Measurements from ENCODE around the gene SLC17A9.

Gene SLC17A9

DNA sequence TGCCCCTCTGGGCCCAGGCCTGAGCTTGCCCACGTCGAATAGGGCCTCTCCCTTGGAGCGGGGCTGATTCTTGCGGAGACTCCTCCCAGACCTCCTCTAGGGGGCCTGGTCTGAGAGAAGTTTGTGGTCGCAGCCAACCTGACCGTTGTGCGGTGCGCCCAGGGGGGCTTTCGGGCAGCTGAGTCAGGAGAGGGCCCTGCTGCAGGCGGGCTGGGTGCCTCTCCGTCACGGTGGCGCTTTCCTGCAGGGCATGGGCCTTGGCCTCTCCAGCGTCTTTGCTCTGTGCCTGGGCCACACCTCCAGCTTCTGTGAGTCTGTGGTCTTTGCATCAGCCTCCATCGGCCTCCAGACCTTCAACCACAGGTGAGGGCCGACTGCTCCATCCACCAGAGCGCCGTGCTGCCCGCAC, 12.9 kb downstream of the SLC17A9 start:
- Histone ChIP-seq H2BK15ac (ENCODE audit: low read depth, poor library complexity, severe bottlenecking) (no peak overlapping the region), H3K23ac (ENCODE audit: low read length in 2 of 2) (no peak overlapping the region), H4K8ac (ENCODE audit: low read length) (no peak overlapping the region), H2BK12ac (ENCODE audit: low read length in 2 of 2) (no peak overlapping the region), H3K27me3 (ENCODE audit: control insufficient read depth in 1 of 2, insufficient read depth in 1 of 2, low read length in 2 of 2) (peaks cover 27 to 40% of the 10 kb centered on the region in 2 experiments), H3K14ac (ENCODE audit: low read length in 2 of 2) (no peak overlapping the region), H3K4me3 (ENCODE audit: insufficient read depth in 1 of 2, low read depth in 1 of 2, low read length in 2 of 2) (no peak overlapping the region), H3K9ac (ENCODE audit: low read length) (no peak overlapping the region), H3K4ac (ENCODE audit: low read depth in 1 of 2, low read length in 2 of 2) (no peak overlapping the region), H3K79me1 (replicated peaks; ENCODE audit: low read length, poor library complexity, severe bottlenecking) (no peaks in the 10 kb centered on the region), H3K9me3 (ENCODE audit: control insufficient read depth, low read length) (no peaks in the 10 kb centered on the region), H2BK5ac (ENCODE audit: low read depth, low read length, poor library complexity, severe bottlenecking) (no peak overlapping the region), H3K4me1 (ENCODE audit: control insufficient read depth, insufficient read depth, low read depth, low read length) (no peaks in the 10 kb centered on the region), H3K27ac (ENCODE audit: low read length, poor library complexity, severe bottlenecking) (no peak overlapping the region), H2BK120ac (ENCODE audit: low read depth, low read length) (no peak overlapping the region), H2AFZ (ENCODE audit: low read depth, low read length) (no peak overlapping the region), H4K91ac (ENCODE audit: low read length) (no peak overlapping the region), H3K18ac (ENCODE audit: low read depth in 1 of 2, low read length in 2 of 2) (no peak overlapping the region), H3K36me3 (ENCODE audit: control insufficient read depth in 1 of 2, insufficient read depth in 2 of 2, low read depth in 1 of 2, low read length in 2 of 2) (peaks cover 0 to 16% of the 10 kb centered on the region in 2 experiments), H3K4me2 (ENCODE audit: low read length, poor library complexity, severe bottlenecking) (no peak overlapping the region), H2AK5ac (ENCODE audit: low read length, severe bottlenecking) (no peak overlapping the region)
- no peak for DNase-seq
- WGBS, result 90% methylated on average over 19 of the region's 19 CpGs

DNA sequence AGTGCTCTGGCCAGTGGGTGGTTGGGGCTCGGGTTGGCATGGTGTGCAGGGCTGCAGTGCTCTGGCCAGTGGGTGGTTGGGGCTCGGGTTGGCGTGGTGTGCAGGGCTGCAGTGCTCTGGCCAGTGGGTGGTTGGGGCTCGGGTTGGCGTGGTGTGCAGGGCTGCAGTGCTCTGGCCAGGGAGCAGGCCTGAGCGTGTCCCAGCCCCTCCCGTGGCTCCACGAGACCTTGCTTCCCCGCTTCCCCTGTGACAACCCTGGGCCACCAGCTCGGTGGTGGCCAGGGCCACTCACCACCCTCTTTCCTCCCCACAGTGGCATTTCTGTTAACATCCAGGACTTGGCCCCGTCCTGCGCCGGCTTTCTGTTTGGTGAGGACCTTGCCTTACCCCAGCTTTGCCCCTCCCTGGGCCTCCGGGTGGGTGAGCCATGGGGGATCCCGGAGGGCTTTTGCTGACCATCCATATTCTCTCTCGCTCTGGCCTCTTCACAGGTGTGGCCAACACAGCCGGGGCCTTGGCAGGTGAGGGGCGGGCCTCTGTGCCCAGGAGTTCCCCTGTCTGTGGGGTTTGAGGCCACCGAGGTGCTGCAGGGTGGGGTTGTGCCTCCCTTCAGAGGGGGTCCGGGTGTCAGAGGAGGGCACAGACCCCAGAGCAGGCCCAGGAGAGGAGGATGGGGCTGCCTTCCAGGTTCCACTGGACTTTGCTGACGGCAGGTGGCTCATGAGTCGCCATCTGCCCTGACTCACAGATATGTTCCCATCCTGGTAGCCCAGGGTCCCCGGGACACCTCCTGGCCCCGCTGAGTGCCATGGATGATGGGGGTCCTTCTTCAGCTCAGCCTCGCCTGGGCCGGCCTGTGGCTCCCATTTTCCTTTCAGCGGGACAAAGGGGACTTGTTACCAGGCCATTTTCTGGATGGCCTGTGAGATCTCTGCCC, 14.0 kb downstream of the SLC17A9 start:
- H3K4ac ChIP-seq (ENCODE audit: low read depth in 1 of 2, low read length in 2 of 2), result no peak overlapping the region
- H3K4me1 ChIP-seq (ENCODE audit: control insufficient read depth, insufficient read depth, low read depth, low read length), result no peaks in the 10 kb centered on the region
- H2AFZ ChIP-seq (ENCODE audit: low read depth, low read length), result no peak overlapping the region
- peaks cover 39 to 49% of the 10 kb centered on the region in 2 experiments for H3K27me3 ChIP-seq (ENCODE audit: control insufficient read depth in 1 of 2, insufficient read depth in 1 of 2, low read length in 2 of 2)
- no peak overlapping the region for H3K4me2 ChIP-seq (ENCODE audit: low read length, poor library complexity, severe bottlenecking)
- no peak overlapping the region for H3K18ac ChIP-seq (ENCODE audit: low read depth in 1 of 2, low read length in 2 of 2)
- H4K8ac ChIP-seq (ENCODE audit: low read length), result no peak overlapping the region
- no peak overlapping the region for H3K14ac ChIP-seq (ENCODE audit: low read length in 2 of 2)
- H2BK120ac ChIP-seq (ENCODE audit: low read depth, low read length), result no peak overlapping the region
- H2AK5ac ChIP-seq (ENCODE audit: low read length, severe bottlenecking), result no peak overlapping the region
- H3K9ac ChIP-seq (ENCODE audit: low read length), result no peak overlapping the region
- 93% methylated on average over 23 of the region's 27 CpGs for WGBS
- no peak overlapping the region for H2BK12ac ChIP-seq (ENCODE audit: low read length in 2 of 2)
- no peak overlapping the region for H2BK5ac ChIP-seq (ENCODE audit: low read depth, low read length, poor library complexity, severe bottlenecking)
- H4K91ac ChIP-seq (ENCODE audit: low read length), result no peak overlapping the region
- H3K4me3 ChIP-seq (ENCODE audit: insufficient read depth in 1 of 2, low read depth in 1 of 2, low read length in 2 of 2), result no peak overlapping the region
- no peak overlapping the region for H2BK15ac ChIP-seq (ENCODE audit: low read depth, poor library complexity, severe bottlenecking)
- H3K27ac ChIP-seq (ENCODE audit: low read length, poor library complexity, severe bottlenecking), result no peak overlapping the region
- H3K36me3 ChIP-seq (ENCODE audit: control insufficient read depth in 1 of 2, insufficient read depth in 2 of 2, low read depth in 1 of 2, low read length in 2 of 2), result peaks cover 0 to 16% of the 10 kb centered on the region in 2 experiments
- no peak overlapping the region for H3K23ac ChIP-seq (ENCODE audit: low read length in 2 of 2)
- DNase-seq, result no peak
- no peaks in the 10 kb centered on the region for H3K9me3 ChIP-seq (ENCODE audit: control insufficient read depth, low read length)
- no peaks in the 10 kb centered on the region for H3K79me1 ChIP-seq (replicated peaks; ENCODE audit: low read length, poor library complexity, severe bottlenecking)

DNA sequence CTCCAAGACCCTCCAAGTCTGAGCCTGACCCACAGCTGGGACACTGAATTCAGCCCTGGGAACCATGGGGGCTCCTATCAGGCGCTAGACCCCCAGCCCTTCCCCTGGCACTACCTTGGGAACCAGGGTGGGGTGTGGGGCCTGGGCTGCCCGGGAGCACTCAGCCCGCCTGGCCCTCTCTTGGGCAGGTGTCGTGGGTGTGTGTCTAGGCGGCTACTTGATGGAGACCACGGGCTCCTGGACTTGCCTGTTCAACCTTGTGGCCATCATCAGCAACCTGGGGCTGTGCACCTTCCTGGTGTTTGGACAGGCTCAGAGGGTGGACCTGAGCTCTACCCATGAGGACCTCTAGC, 14.6 kb downstream of the SLC17A9 start:
- Histone ChIP-seq H4K8ac (ENCODE audit: low read length) (no peak overlapping the region), H2BK120ac (ENCODE audit: low read depth, low read length) (no peak overlapping the region), H2BK12ac (ENCODE audit: low read length in 2 of 2) (no peak overlapping the region), H3K79me1 (replicated peaks; ENCODE audit: low read length, poor library complexity, severe bottlenecking) (no peaks in the 10 kb centered on the region), H3K14ac (ENCODE audit: low read length in 2 of 2) (no peak overlapping the region), H4K91ac (ENCODE audit: low read length) (no peak overlapping the region), H3K4me3 (ENCODE audit: insufficient read depth in 1 of 2, low read depth in 1 of 2, low read length in 2 of 2) (no peak overlapping the region), H3K4me1 (ENCODE audit: control insufficient read depth, insufficient read depth, low read depth, low read length) (peaks cover under 1% of the 10 kb centered on the region), H2AK5ac (ENCODE audit: low read length, severe bottlenecking) (no peak overlapping the region), H3K9ac (ENCODE audit: low read length) (no peak overlapping the region), H2BK15ac (ENCODE audit: low read depth, poor library complexity, severe bottlenecking) (no peak overlapping the region), H3K36me3 (ENCODE audit: control insufficient read depth in 1 of 2, insufficient read depth in 2 of 2, low read depth in 1 of 2, low read length in 2 of 2) (peaks cover 0 to 16% of the 10 kb centered on the region in 2 experiments), H3K23ac (ENCODE audit: low read length in 2 of 2) (no peak overlapping the region), H2BK5ac (ENCODE audit: low read depth, low read length, poor library complexity, severe bottlenecking) (no peak overlapping the region), H3K18ac (ENCODE audit: low read depth in 1 of 2, low read length in 2 of 2) (no peak overlapping the region), H3K27ac (ENCODE audit: low read length, poor library complexity, severe bottlenecking) (no peak overlapping the region), H3K9me3 (ENCODE audit: control insufficient read depth, low read length) (no peaks in the 10 kb centered on the region), H3K27me3 (ENCODE audit: control insufficient read depth in 1 of 2, insufficient read depth in 1 of 2, low read length in 2 of 2) (peaks cover 45 to 52% of the 10 kb centered on the region in 2 experiments), H3K4me2 (ENCODE audit: low read length, poor library complexity, severe bottlenecking) (no peak overlapping the region), H3K4ac (ENCODE audit: low read depth in 1 of 2, low read length in 2 of 2) (no peak overlapping the region), H2AFZ (ENCODE audit: low read depth, low read length) (no peak overlapping the region)
- no peak for DNase-seq
- WGBS, result 93% methylated on average over 6 of the region's 6 CpGs

DNA sequence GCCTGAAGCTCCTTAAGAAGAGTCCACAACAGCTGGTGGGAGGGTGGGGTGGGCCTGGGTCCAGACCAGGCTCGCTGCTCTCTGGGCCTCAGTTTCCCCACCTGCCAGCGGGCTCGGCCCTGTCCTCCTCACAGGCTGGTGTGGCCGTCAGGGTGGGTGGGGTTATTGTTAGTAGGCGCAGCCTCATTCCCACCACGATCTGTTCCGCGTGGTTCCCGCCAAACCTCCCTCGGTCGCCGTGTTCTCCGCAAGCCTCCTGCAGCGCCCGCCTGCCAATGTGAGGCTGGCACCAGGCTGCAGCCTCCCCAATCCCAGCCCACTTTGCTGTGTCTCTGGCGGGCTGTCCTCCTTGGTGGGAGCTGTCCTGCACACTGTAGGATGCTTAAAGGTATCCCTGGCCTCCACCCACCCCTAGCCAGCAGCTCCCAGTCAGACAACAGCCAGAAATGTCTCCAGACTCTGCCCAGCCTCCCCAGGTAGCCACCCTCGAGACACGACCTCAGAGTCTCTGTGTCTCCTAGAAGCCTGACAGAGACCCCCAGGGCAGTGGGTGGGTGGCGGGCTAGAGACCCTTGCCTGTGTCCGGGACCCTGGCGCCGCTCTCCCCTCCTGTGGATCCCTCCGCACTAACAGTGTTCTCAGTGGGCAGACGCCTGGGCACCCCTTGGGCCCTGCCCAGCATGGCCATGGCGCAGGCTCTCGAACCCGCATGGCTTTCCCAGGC, 15.3 kb downstream of the SLC17A9 start:
- Histone ChIP-seq H2AK5ac (ENCODE audit: low read length, severe bottlenecking) (no peak overlapping the region), H3K14ac (ENCODE audit: low read length in 2 of 2) (no peak overlapping the region), H3K79me1 (replicated peaks; ENCODE audit: low read length, poor library complexity, severe bottlenecking) (no peaks in the 10 kb centered on the region), H3K4me3 (ENCODE audit: insufficient read depth in 1 of 2, low read depth in 1 of 2, low read length in 2 of 2) (no peak overlapping the region), H2AFZ (ENCODE audit: low read depth, low read length) (no peak overlapping the region), H4K8ac (ENCODE audit: low read length) (no peak overlapping the region), H4K91ac (ENCODE audit: low read length) (no peak overlapping the region), H2BK12ac (ENCODE audit: low read length in 2 of 2) (no peak overlapping the region), H2BK5ac (ENCODE audit: low read depth, low read length, poor library complexity, severe bottlenecking) (no peak overlapping the region), H3K9ac (ENCODE audit: low read length) (no peak overlapping the region), H2BK15ac (ENCODE audit: low read depth, poor library complexity, severe bottlenecking) (no peak overlapping the region), H3K18ac (ENCODE audit: low read depth in 1 of 2, low read length in 2 of 2) (no peak overlapping the region), H3K27ac (ENCODE audit: low read length, poor library complexity, severe bottlenecking) (no peak overlapping the region), H3K27me3 (ENCODE audit: control insufficient read depth in 1 of 2, insufficient read depth in 1 of 2, low read length in 2 of 2) (peaks cover 50 to 55% of the 10 kb centered on the region in 2 experiments), H2BK120ac (ENCODE audit: low read depth, low read length) (no peak overlapping the region), H3K4me1 (ENCODE audit: control insufficient read depth, insufficient read depth, low read depth, low read length) (peaks cover 6% of the 10 kb centered on the region), H3K4ac (ENCODE audit: low read depth in 1 of 2, low read length in 2 of 2) (no peak overlapping the region), H3K9me3 (ENCODE audit: control insufficient read depth, low read length) (no peaks in the 10 kb centered on the region), H3K4me2 (ENCODE audit: low read length, poor library complexity, severe bottlenecking) (no peak overlapping the region), H3K23ac (ENCODE audit: low read length in 2 of 2) (no peak overlapping the region), H3K36me3 (ENCODE audit: control insufficient read depth in 1 of 2, insufficient read depth in 2 of 2, low read depth in 1 of 2, low read length in 2 of 2) (peaks cover 0 to 13% of the 10 kb centered on the region in 2 experiments)
- WGBS, result 88% methylated on average over 27 of the region's 27 CpGs
- no peak for DNase-seq
